GM12875 (cell line): ENCODE data around the gene SELENOS.

ENCODE experiments used
- H3K4me3 ChIP-seq: one replicate; pipeline ENCODE4 v1.5.1; 2011; ENCODE audit warnings: low read depth, low read length, control low read depth
- CTCF ChIP-seq: IDR thresholded peaks from 2 replicates; pipeline ENCODE4 v1.5.1; 2011; ENCODE audit warnings: low read depth, mild to moderate bottlenecking, control low read depth, inconsistent platforms, low read length, moderate library complexity, borderline replicate concordance; ENCODE audit not compliant: insufficient read depth

The SELENOS gene

GRCh38 chr15:101316529-101316928 lies 39.2 kb upstream of the SELENOS start:
- no peak for TF ChIP-seq CTCF
- H3K4me3 ChIP-seq, result no peak overlapping the region

- H3K4me3 ChIP-seq, result no peak overlapping the region
- no peak for TF ChIP-seq CTCF
Observed at GRCh38 chr15:101315736-101316135, 38.5 kb upstream of the SELENOS start.

GRCh38 chr15:101314336-101315125 lies 37.2 kb upstream of the SELENOS start:
- H3K4me3 ChIP-seq, result no peak overlapping the region
- no peak for TF ChIP-seq CTCF

- TF ChIP-seq CTCF, result no peak
- H3K4me3 ChIP-seq, result no peak overlapping the region
Observed at GRCh38 chr15:101313041-101313761, 35.9 kb upstream of the SELENOS start.

GRCh38 chr15:101310508-101310907 lies 33.2 kb upstream of the SELENOS start:
- TF ChIP-seq CTCF, result no peak
- no peak overlapping the region for H3K4me3 ChIP-seq

GRCh38 chr15:101310161-101310480 lies 32.8 kb upstream of the SELENOS start:
- TF ChIP-seq CTCF, result no peak
- no peak overlapping the region for H3K4me3 ChIP-seq

DNA sequence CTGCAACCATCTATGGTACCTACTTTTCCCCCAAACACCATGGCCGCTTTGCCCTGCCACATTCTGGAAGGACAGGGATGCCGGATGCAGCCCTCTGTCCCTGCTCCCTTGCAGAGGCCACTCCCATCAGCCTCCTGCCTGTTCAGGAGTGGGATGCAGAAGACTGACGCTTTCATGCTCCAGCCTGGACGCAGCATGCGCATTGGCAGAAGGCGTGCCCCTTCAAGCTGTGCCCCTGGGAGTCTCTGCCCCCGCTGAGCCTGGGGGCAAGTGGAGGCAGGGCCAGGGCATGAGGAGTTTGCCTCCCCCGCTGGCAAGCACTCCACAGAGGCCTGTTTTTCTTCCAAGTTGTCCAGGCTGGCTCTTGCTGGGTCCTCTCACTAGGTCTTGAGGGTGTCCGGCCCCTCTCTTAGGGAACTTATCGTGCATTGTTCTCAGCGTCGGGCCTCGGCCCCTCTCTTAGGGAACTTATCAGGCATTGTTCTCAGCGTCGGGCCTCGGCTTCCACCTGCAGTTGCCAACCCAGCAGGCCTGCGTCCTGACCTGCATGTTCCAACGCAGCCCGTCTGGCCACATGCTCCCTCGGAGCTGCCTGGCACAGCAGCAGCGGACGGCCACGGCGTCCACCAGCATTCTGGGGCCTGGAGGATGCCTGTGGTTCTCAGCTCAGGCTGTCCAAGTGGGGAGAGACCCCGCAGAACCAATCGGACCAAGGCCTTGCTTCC lies 32.3 kb upstream of the SELENOS start:
- no peak overlapping the region for H3K4me3 ChIP-seq
- no peak for TF ChIP-seq CTCF
